Stimulated activated CD8-positive, alpha-beta memory T cell treated with anti-CD3 and anti-CD28 coated beads, Interleukin-12 subunit alpha, Interleukin-12 subunit beta, amount 100 ng/mL, for 4 hours (primary cell): Measurements from ENCODE around the gene CST4.
"Not testable (repeated sequence)": the region's sequence is repeated elsewhere in the genome, so short reads cannot be mapped to it uniquely, and the experiment has no call there.

Source experiments
- DNase-seq: peaks from one replicate; pipeline ENCODE4 v3.0.0-alpha.2; 2020; ENCODE audit warnings: low read depth

The CST4 gene

GRCh38 chr20:23640671-23641667 lies 47.9 kb downstream of the CST4 start:
- no peak for DNase-seq

- DNase-seq = no peak
These were observed 48.7 kb downstream of the CST4 start for GRCh38 chr20:23640018-23640601.

DNA sequence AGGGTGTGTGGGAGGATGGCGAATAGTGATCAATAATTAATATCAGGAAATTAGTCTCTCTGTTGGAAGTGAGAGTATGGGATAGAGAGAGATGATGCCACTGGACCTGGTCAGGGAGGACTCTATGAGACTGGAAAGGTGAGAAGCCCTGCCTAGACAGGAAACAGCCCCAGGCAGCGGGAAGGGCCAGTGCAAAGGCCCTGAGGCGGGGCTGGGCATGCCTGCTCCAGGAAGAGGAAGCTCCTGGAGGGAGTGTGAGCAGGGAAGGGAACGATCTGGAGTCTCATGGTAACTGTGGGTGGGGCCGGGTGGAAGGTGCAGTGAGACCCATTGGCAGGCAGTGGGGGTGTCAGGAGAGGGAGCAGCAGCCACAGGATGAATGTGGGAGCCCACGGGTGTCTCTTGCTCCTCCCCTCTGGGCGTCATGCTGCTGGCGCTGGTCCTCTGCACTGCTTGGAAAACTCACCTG lies 49.3 kb downstream of the CST4 start:
- DNase-seq = no peak

DNA sequence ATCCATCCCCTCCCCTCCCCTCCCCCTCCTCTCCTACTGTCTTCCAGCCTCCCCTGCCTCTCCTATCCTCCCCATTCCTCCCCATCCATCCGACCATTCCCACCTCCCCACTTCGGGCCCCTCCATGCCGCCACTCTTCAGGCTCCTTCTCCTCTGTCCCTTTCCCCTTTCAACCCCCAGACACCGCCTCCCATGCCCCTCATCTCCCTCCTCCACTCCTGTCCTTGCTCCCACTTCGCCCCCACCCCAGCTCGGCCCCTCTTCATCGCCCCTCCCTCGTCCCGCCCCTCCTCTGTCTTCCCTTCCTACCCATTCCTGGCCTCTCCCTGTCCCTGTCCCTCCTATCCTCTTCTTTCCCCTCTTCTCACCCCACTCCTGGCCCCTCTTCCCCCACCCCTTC lies 50.5 kb downstream of the CST4 start:
- no peak for DNase-seq

DNA sequence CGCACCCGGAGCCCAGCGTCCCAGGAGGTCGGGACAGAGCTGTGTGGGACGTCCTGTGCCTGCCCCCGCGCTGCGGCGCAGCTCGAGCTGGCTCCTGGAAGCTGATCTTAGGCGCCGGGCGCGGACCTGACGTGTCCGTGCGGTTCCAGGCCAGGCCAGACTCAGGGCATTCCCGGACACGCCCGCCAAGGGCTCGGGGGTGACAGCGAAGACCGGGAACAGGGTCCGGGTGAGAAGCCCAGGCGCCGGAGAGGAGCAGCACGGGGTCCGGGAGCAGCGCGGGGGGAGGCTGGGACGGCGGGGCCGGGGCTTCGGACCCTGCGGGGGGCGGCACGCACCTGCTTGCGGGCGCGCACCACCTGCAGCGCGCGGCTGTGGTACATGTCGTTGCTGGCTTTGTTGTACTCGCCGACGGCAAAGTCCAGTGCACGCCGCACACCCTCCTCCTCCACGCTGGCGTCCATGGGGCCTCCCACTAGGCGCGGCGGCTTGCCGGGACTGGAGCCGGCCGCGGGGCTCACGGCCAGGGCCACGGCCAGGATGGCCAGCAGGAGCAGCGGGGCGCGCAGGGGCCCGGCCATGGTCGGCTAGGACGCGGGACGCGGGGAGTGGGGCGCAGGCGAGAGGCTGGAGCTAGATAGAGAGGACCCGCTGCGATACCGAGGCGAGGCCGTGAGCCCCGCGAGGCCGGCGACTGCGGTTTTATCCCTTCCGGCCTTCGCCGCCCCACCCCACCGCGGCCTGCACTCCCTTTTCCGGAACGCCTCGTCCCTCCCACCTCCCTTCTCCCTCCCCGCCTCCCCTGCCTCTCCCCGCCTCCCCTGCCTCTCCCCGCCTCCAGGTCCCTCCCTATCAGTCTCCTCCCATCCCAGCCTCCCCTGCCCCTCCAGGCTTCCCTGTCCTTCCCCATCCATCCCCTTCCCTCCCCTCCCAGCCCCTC lies 51.3 kb downstream of the CST4 start, which contains the start of gene CST3:
Gene CST3, minus strand, starts transcription at position 674 of the 940 bp plus-strand sequence. Its CDS starts 93 bp downstream, at position 581.
- no peak for DNase-seq

DNA sequence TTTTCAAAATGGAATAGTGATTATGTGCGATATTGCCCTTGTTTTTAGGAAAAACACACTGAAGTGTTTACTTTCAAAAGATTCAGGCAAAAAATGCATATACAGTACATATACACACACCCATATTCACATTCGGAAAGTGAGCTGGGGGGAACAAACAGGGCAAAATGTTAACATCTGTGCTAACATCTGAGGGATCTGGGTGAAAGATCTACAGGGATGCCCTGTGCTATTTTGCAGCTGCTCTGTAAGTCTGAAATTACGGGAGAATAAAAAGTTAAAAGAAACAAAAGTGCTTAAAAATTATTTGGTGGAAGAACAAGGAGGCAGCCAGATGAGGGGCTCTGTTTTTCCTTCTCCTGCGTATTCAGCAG lies 51.9 kb downstream of the CST4 start:
- DNase-seq = no peak

DNA sequence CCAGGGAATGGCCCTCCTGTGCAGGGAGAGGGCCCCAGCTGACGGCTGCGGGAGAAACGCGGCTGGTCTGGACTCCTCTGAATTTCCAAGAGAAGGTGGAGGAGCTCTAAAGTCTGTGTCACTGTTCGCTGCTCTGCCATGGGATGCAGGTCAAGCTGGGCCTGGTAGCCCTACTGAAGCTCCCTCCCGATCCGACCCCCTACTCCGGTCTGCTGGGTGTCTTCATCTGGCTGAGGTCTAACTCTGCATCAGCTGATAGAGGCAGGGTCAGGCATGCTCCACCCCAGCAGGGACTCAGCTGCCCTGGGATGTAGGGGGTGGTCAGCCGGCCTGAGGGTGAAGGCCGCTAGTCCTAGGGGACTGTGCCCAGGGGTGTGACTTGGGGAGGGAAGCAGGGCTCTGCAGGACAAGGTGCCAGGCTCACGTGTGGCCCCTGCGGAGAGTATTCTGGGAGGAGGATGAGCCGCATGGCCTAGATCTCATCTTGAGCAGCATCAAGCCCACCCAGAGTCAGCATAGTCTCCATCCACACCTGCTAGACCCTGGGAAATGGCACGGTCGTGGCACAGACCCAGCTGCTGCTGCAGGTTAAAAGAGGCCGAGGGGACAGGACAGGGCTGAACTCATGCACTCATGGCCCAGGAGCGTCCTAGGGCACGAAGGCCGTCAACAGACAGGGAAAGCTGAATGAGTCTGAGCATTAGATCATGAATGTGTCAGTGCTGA lies 52.5 kb downstream of the CST4 start:
- no peak for DNase-seq

GRCh38 chr20:23635768-23636090 lies 53.1 kb downstream of the CST4 start:
- DNase-seq = not testable (repeated sequence)
